GM18508 (cell line): ENCODE data around the gene LAMA1.
"Not testable (repeated sequence)": the region's sequence is repeated elsewhere in the genome, so short reads cannot be mapped to it uniquely, and the experiment has no call there.

Experiments used
- ATAC-seq: cut with Tn5 transposase; IDR thresholded peaks from one replicate; pipeline ENCODE4 v1.9.1; 2021; ENCODE audit warnings: moderate number of reproducible peaks; ENCODE audit not compliant: insufficient read depth, unreplicated experiment

Gene LAMA1

DNA sequence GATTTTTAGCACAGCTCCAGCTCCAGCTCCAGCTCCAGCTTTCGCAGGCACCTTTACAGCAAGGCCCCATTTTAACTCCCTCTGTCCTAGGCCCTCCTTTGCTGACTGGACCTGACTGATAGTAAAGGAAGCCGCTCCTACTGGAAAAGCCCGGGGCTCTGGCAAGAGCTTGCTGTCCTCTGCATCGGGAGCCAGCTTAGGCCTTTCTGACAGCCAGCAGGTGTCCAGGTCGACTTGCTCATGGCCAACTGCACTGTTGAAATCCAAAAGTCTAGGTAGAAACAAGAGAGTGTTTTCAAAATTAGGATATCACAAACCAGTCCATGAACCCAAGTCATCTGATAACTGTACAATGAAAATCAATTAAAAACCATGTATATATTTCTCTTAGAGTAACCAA, 161.1 kb downstream of the LAMA1 start:
- no peak for ATAC-seq

- ATAC-seq: no peak
Observed at GRCh38 chr18:6955304-6955703, 162.3 kb downstream of the LAMA1 start.

DNA sequence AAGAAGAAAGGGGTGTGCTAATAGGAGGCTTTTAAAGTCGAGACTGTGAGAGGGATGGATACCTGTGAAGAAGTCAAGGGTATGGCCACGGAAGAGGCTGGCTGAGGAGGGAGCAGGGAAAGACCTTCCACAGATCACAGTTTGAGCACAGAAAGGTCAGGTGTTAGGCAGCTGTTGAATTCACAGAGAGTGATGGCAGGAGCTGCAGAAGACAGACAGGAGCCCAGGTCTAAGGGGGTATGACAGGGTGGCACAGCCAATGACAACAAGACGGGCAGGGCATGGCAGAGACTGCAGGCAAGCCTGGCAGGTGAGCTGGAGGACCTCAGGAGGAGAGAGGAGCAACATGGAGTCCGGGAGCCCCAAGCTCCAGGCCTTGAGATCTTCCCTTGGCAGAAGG, 163.1 kb downstream of the LAMA1 start:
- no peak for ATAC-seq

GRCh38 chr18:6951336-6952090, 166.1 kb downstream of the LAMA1 start:
- no peak for ATAC-seq

- no peak for ATAC-seq
Observed at GRCh38 chr18:6950641-6951040, 167.0 kb downstream of the LAMA1 start.

DNA sequence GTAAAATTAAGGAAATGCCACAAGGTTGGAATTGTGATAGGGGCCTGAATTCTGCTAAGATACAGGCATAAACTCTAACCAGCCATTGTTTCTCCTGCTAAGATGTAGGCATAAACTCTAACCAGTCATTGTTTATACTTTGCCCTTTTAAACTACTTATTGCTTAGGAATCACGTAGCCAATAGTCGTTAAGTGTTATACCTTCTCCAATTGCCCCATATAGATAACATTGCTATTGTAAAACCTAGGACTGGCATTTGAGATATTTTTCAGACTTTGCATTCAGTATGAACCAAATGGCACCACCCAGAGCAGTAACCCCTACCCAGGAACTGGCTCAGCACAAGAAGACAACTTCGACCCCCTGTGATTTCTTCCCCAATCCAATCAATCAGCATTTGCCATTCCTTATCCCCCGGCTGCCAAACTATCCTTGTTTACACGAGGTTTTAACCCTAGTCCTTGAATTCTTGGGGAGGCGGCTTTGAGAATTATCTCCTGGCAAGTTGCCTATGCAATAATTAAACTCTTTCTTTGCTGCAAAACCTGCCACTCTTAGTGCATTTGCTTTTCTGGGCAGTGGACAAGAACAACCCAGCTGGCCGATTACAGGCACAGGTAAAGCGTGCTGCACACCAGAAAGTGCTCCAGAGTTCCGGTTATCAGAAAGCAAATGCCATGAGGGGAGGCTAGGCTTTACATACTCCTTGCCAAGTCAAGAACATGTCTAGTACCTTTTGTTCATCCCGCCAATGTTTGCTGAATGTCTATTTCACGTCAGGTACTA, 167.6 kb downstream of the LAMA1 start:
- ATAC-seq: no peak

DNA sequence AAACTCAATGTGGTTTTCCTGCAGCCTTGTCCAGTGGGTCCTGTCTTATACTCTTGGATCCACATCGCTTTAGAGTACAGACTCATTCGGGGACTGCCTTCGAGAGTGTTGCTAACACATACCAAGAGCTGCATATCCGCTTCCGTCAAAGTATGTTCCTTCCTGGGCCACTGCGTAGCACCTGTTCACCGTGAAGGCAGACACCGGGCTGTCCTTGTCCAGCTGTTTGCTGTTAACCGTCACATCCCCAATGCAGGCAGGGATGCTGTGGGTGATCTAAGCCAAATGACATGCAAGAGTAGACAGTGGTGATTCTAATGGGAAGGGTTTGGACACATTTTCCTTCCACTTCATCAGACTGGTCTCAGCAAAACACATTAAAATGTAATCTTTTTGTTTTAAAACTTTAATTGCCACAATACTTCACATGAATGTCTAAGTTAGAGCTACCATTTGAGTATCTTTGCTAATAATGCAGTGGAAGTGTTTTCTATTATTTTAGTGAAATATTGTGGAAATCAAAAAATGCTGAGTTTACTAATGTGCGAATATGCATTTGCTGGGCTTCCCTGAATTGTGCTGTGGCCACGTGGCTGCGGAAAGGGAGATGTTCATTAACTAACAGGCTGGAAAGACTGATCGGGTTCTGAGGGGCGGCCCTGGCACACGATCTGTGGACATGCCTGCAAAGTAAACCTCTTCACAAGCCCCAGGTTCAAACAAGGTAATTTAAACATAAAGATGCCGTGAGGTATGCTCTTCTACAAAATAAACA, 169.1 kb downstream of the LAMA1 start:
- ATAC-seq: no peak

DNA sequence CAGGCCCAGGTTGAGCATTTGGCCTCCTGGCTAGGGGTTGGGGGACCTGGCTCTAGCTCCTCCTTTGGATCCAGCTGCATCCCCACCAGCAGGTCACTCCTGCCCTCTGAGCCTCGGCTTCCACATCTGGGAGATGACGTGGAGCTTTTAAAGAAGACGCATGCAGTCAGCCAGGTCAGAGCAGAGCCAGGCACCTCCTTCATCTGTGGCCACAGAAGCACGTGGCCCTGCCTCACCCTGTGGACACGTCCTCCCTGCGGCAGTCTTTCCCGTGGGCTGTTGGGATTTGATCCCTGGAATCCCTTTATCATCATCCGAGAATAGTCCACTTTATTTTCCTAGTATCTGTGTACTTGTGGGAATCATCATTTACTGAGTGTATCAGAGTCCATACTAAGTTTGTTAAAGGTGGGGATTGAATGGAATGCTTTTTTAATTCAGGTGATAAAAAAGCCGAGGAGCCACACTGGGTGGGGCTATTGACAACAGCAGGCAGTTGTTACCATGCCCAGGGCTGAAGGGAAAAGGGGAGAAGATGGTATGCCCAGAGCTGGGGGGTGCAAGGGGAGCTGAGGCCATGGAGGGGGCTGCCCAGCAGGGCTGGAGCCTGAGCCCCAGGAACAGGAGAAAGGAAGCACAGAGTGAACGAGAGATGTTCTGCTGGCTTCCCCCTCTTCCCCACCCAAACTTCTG, 170.1 kb downstream of the LAMA1 start:
- no peak for ATAC-seq

DNA sequence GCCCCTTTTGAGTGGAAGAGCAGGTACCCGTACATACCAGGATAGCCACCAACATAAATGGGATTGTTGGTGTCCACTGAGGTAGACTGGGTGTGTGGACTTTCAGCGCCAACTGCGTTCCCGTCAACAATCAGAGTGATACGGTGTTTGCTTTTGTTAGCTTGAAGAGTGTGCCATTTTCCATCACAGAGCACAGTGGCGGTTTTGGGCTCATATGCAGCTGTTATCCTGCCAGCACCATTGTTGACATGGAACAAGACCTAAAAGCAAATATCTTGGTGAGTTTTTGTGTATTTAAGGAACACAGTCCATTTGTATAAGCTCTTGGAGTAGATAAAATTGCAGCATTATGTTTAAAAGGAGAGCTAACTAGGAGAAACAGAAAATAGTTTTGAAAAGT, 174.5 kb downstream of the LAMA1 start:
- ATAC-seq: no peak

GRCh38 chr18:6942742-6943141, 174.9 kb downstream of the LAMA1 start:
- no peak for ATAC-seq

- ATAC-seq: no peak
Observed at GRCh38 chr18:6941996-6942395, 175.6 kb downstream of the LAMA1 start.

DNA sequence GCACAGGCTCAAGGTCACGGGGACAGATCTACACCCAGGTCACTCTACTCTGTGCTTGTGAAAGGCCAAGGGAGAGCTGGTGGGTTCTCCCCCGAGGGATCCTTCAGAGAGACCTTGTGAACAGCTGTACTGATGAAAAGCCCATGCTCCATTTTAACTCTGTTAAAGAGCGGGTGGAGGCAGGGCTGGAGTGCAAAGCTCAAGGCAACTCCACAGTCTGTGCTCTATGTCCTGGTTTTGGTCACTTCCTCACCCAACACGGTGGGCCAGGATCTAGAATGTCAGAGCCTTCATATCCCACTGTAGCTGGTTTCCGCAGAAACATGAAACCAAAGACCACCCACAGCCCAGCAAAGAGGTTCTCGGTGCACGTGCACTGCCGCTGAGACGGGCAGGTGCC, 177.1 kb downstream of the LAMA1 start:
- ATAC-seq: no peak

- no peak for ATAC-seq
Observed at GRCh38 chr18:6939972-6940371, 177.6 kb downstream of the LAMA1 start.

DNA sequence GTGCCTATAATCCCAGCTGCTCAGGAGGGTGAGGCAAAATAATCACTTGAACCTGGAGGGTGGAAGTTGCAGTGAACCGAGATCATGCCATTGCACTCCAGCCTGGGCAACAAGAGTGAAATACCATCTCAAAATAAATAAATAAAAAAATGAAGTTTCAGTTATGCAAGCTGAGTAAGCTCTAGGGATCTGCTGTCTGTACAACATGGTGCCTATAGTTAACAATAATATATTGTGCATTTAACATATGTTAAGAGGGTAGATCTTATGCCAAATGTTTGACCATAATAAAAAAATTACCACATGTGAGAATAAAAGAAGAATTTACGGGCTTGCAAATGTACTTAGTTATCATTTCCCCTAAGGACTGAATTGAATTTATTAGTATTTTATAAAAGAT, 179.2 kb downstream of the LAMA1 start:
- ATAC-seq: not testable (repeated sequence)

- no peak for ATAC-seq
Observed at GRCh38 chr18:6938003-6938402, 179.6 kb downstream of the LAMA1 start.

DNA sequence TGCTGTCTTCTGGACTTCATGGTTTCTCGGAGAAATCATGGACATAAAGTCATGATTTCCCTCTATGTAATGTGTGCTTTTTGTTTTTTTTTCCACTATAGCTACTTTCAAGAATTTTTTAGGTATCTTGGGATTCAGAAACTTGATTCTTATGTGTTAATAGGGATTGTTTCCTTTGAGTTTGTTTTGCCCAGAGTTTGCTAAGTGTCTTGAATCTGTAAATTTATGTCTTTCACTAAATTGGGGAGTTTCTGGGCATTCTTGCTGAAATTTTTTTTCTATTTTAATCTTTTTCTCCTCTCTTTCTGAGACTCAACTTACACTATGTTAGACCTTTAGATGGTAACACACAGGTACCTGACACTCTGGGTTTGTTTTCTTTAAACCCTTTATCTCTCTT, 182.7 kb downstream of the LAMA1 start:
- no peak for ATAC-seq

GRCh38 chr18:6929370-6930102, 188.1 kb downstream of the LAMA1 start:
- ATAC-seq: no peak

GRCh38 chr18:6928359-6928758, 189.2 kb downstream of the LAMA1 start:
- ATAC-seq: no peak

- ATAC-seq: no peak
Observed at GRCh38 chr18:6927153-6927552, 190.4 kb downstream of the LAMA1 start.

- no peak for ATAC-seq
Observed at GRCh38 chr18:6923220-6923619, 194.4 kb downstream of the LAMA1 start.
